Stimulated activated CD8-positive, alpha-beta memory T cell treated with anti-CD3 and anti-CD28 coated beads, Interleukin-15, amount 100 ng/mL, for 1 hour (primary cell): Measurements from ENCODE around the gene SNRPA.
"Not testable (repeated sequence)": the region's sequence is repeated elsewhere in the genome, so short reads cannot be mapped to it uniquely, and the experiment has no call there.

ENCODE experiments used
- DNase-seq: peaks from one replicate; pipeline ENCODE4 v3.0.0-alpha.2; 2020; ENCODE audit warnings: low read depth

The SNRPA gene

GRCh38 chr19:40721936-40722661 is 28.9 kb upstream of the SNRPA start:
- DNase-seq, result no peak

- DNase-seq, result no peak
Observed at GRCh38 chr19:40723661-40724254, 27.2 kb upstream of the SNRPA start.

- no peak for DNase-seq
Observed at GRCh38 chr19:40724315-40724714, 26.7 kb upstream of the SNRPA start.

- no peak for DNase-seq
Observed at GRCh38 chr19:40724855-40725254, 26.1 kb upstream of the SNRPA start.

- DNase-seq, result no peak
Observed at GRCh38 chr19:40726279-40726678, 24.7 kb upstream of the SNRPA start.

- not testable (repeated sequence) for DNase-seq
Observed at GRCh38 chr19:40730065-40730464, 20.9 kb upstream of the SNRPA start.

- DNase-seq, result not testable (repeated sequence)
Observed at GRCh38 chr19:40732304-40732703, 18.7 kb upstream of the SNRPA start.

- DNase-seq, result no peak
Observed at GRCh38 chr19:40733149-40733548, 17.9 kb upstream of the SNRPA start.

- DNase-seq, result no peak
Observed at GRCh38 chr19:40735013-40735771, 15.8 kb upstream of the SNRPA start.

- DNase-seq, result no peak
Observed at GRCh38 chr19:40736661-40737060, 14.3 kb upstream of the SNRPA start.

- DNase-seq, result no peak
Observed at GRCh38 chr19:40737102-40737644, 13.8 kb upstream of the SNRPA start.

GRCh38 chr19:40739030-40739839 is 11.8 kb upstream of the SNRPA start:
- no peak for DNase-seq

- DNase-seq, result no peak
Observed at GRCh38 chr19:40739871-40740703, 10.9 kb upstream of the SNRPA start.

GRCh38 chr19:40740747-40741146 is 10.3 kb upstream of the SNRPA start:
- no peak for DNase-seq

GRCh38 chr19:40741527-40742390 is 9.2 kb upstream of the SNRPA start:
- no peak for DNase-seq

- DNase-seq, result no peak
Observed at GRCh38 chr19:40742477-40742876, 8.5 kb upstream of the SNRPA start.

GRCh38 chr19:40742886-40743285 is 8.1 kb upstream of the SNRPA start:
- no peak for DNase-seq

- DNase-seq, result no peak
Observed at GRCh38 chr19:40743926-40744325, 7.1 kb upstream of the SNRPA start.

GRCh38 chr19:40744554-40745401 is 6.2 kb upstream of the SNRPA start:
- DNase-seq, result no peak
